Sigmoid colon (tissue), 7 donors: ENCODE data around the gene FLVCR2. TPM values are rescaled to one million over a fixed set of nuclear protein-coding genes. Genes with fewer than 3 reads are reported as not detected.

Source experiments
- DNase-seq: peaks from one replicate; pipeline ENCODE4 v3.0.0-alpha.2; 2019
- H3K27ac ChIP-seq, 4 donors: fragments of 200-600 bp; sonication (generic); one replicate each; pipeline ENCODE4 v1.5.1; 2016 to 2019; ENCODE audit warnings: mild to moderate bottlenecking in 1 of 4
- H3K27me3 ChIP-seq, 3 donors: fragments of 200-600 bp; sonication (generic); one replicate each; pipeline ENCODE4 v1.5.1; 2019; ENCODE audit warnings: mild to moderate bottlenecking in 1 of 3
- H3K36me3 ChIP-seq, 4 donors: fragments of 200-600 bp; sonication (generic); one replicate each; pipeline ENCODE4 v1.5.1; 2016 to 2019
- H3K4me1 ChIP-seq, 4 donors: fragments of 200-600 bp; sonication (generic); one replicate each; pipeline ENCODE4 v1.5.1; 2017 to 2019
- H3K4me3 ChIP-seq, 4 donors: fragments of 200-600 bp; sonication (generic); one replicate each; pipeline ENCODE4 v1.5.1; 2017 to 2019; ENCODE audit warnings: mild to moderate bottlenecking in 2 of 4, moderate library complexity in 1 of 4
- H3K9me3 ChIP-seq, 4 donors: fragments of 200-600 bp in 3 of 4; sonication (generic) in 3 of 4; one replicate each; pipeline versions ENCODE4 v1.5.1 to v1.6.1; 2013 to 2019
- CTCF ChIP-seq, 4 experiments: fragments of 450-650 bp in 3 of 4; fragments of 200-600 bp in 1 of 4; IDR thresholded peaks; one replicate each; pipeline ENCODE4 v1.5.1; 2016 to 2019; ENCODE audit warnings: antibody characterized with exemption in 4 of 4, mild to moderate bottlenecking in 3 of 4, moderate library complexity in 2 of 4
- EP300 ChIP-seq, 4 donors: sonication (generic); formaldehyde crosslinking; IDR thresholded peaks; one replicate each; pipeline ENCODE4 v1.6.1; 2017; ENCODE audit warnings: antibody characterized with exemption in 4 of 4
- POLR2A ChIP-seq, 2 donors: fragments of 450-650 bp; IDR thresholded peaks; one replicate each; pipeline ENCODE4 v1.6.1; 2016; ENCODE audit warnings: antibody characterized with exemption in 2 of 2, mild to moderate bottlenecking in 2 of 2, moderate library complexity in 2 of 2
- POLR2AphosphoS5 ChIP-seq, 4 donors: sonication (generic); formaldehyde crosslinking; IDR thresholded peaks; one replicate each; pipeline ENCODE4 v1.6.1; 2017; ENCODE audit warnings: antibody characterized with exemption in 4 of 4
- WGBS, 2 donors: extraction: QIAGEN DNeasy Blood & Tissue Kit; methylation state at CpG; one replicate each; pipeline ENCODE4 v1.1.7; 2013; 5-methylcytosine and 5-hydroxymethylcytosine counted together
- intact Hi-C: fragments of 100-400 bp; cut with DNase I; formaldehyde crosslinking; loops from one replicate; pipeline ENCODE4 v1.15.1; 2023
- polyA plus RNA-seq, 3 donors: library from polyadenylated mRNA; stranded (reverse); fragments of 200-250 nt; gene quantifications; one replicate each; pipeline ENCODE4 v1.2.3, GENCODE V29; 2013
- total RNA-seq, 4 donors: library from RNA; depleted of rRNA; stranded (reverse); fragments of >200 nt; gene quantifications; one replicate each; pipeline ENCODE4 v1.1.0, GENCODE V29; 2016
- donor health status: healthy with polysubstance abuse.
- donor health status: Bipolar disorder and iron deficiency.
- donor health status: healthy.

Gene FLVCR2
- total and polyA plus RNA-seq, 7 donors: 2.4 to 14.8 (median 3.0) TPM

- H3K36me3 ChIP-seq: no peaks in the 10 kb centered on the region
- WGBS, 2 donors: 70 to 89% methylated on average over 13 of the region's 13 CpGs
- no peak for DNase-seq
- H3K9me3 ChIP-seq: no peaks in the 10 kb centered on the region
- no peak overlapping the region for H3K27ac ChIP-seq
- H3K4me3 ChIP-seq: no peak overlapping the region
- no peak for TF ChIP-seq POLR2A (IDR thresholded peaks at IDR 0.05)
- no peak for TF ChIP-seq EP300 (IDR thresholded peaks at IDR 0.05)
- TF ChIP-seq POLR2AphosphoS5 (IDR thresholded peaks at IDR 0.05): no peak
- no peak for TF ChIP-seq CTCF (IDR thresholded peaks at IDR 0.05)
- H3K27me3 ChIP-seq: no peaks in the 10 kb centered on the region
- H3K4me1 ChIP-seq: peaks cover 0 to 31% (median 0%) of the 10 kb centered on the region in 4 donors
- intact Hi-C loops: no loop called here
Measured at GRCh38 chr14:75545907-75546306, 32.5 kb upstream of the FLVCR2 start.

GRCh38 chr14:75547552-75548250, 30.7 kb upstream of the FLVCR2 start:
- no peak for DNase-seq
- Histone ChIP-seq H3K36me3 (no peaks in the 10 kb centered on the region), H3K27me3 (no peaks in the 10 kb centered on the region), H3K9me3 (no peaks in the 10 kb centered on the region), H3K27ac (peak overlapping the region in 1 of 4 donors; percentile 21), H3K4me3 (no peak overlapping the region), H3K4me1 (peaks cover 0 to 38% (median 5%) of the 10 kb centered on the region in 4 donors)
- intact Hi-C loops: no loop called here
- WGBS, 2 donors: 90 to 95% methylated on average over 11 of the region's 11 CpGs
- TF ChIP-seq CTCF (IDR thresholded peaks at IDR 0.05): no peak
- no peak for TF ChIP-seq EP300 (IDR thresholded peaks at IDR 0.05)
- no peak for TF ChIP-seq POLR2A (IDR thresholded peaks at IDR 0.05)
- no peak for TF ChIP-seq POLR2AphosphoS5 (IDR thresholded peaks at IDR 0.05)

- no peak for DNase-seq
- H3K36me3 ChIP-seq: no peaks in the 10 kb centered on the region
- no peak overlapping the region for H3K4me3 ChIP-seq
- H3K27me3 ChIP-seq: no peaks in the 10 kb centered on the region
- peaks cover 0 to 47% (median 13%) of the 10 kb centered on the region in 4 donors for H3K4me1 ChIP-seq
- TF ChIP-seq POLR2AphosphoS5 (IDR thresholded peaks at IDR 0.05) (no peak), POLR2A (IDR thresholded peaks at IDR 0.05) (no peak), EP300 (IDR thresholded peaks at IDR 0.05) (no peak), CTCF (IDR thresholded peaks at IDR 0.05) (no peak)
- H3K9me3 ChIP-seq: no peaks in the 10 kb centered on the region
- H3K27ac ChIP-seq: peak overlapping the region in 1 of 4 donors; percentile 21
- intact Hi-C loops: no loop called here
- 18 to 61% methylated on average over 7 of the region's 7 CpGs for WGBS, 2 donors
Measured at GRCh38 chr14:75548544-75548943, 29.9 kb upstream of the FLVCR2 start.

GRCh38 chr14:75549169-75549568, 29.3 kb upstream of the FLVCR2 start:
- DNase-seq: no peak
- no peaks in the 10 kb centered on the region for H3K27me3 ChIP-seq
- WGBS, 2 donors: 67 to 89% methylated on average over 5 of the region's 5 CpGs
- H3K4me1 ChIP-seq: peaks cover 0 to 53% (median 18%) of the 10 kb centered on the region in 4 donors
- intact Hi-C loops: no loop called here
- H3K27ac ChIP-seq: peak overlapping the region in 1 of 4 donors; percentile 21
- H3K4me3 ChIP-seq: no peak overlapping the region
- no peaks in the 10 kb centered on the region for H3K36me3 ChIP-seq
- no peak for TF ChIP-seq CTCF (IDR thresholded peaks at IDR 0.05)
- TF ChIP-seq EP300 (IDR thresholded peaks at IDR 0.05): no peak
- no peak for TF ChIP-seq POLR2AphosphoS5 (IDR thresholded peaks at IDR 0.05)
- TF ChIP-seq POLR2A (IDR thresholded peaks at IDR 0.05): no peak
- H3K9me3 ChIP-seq: no peaks in the 10 kb centered on the region
